HG03066 (cell line): ENCODE data around the gene HCST.
"Not testable (repeated sequence)": the region's sequence is repeated elsewhere in the genome, so short reads cannot be mapped to it uniquely, and the experiment has no call there.

Source experiments
- ATAC-seq: cut with Tn5 transposase; IDR thresholded peaks from one replicate; pipeline ENCODE4 v1.9.1; 2021; ENCODE audit warnings: low read depth; ENCODE audit not compliant: unreplicated experiment

HCST gene

DNA sequence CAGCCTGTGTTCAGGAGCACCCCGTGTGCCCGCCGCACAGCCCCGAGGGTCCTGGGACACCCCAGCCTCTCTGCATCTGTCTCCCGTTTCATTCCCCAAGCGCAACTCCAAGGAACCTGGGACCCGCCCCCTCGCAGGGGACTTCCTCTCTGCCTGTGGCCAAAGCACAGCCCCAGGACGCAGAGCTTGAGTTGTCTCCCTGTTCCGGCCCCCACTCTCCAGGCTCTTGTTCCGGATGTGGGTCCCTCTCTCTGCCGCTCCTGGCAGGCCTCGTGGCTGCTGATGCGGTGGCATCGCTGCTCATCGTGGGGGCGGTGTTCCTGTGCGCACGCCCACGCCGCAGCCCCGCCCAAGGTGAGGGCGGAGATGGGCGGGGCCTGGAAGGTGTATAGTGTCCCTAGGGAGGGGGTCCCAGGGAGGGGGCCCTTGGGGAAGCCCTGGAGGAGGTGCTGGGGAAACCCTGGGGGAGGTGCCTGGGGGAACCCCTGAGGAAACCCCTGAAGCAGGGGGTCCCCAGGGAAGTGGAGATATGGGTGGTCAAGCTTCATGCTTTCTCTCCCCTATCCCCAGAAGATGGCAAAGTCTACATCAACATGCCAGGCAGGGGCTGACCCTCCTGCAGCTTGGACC is 1.3 kb downstream of the HCST start:
- ATAC-seq = no peak

GRCh38 chr19:35904311-35905068 is 2.2 kb downstream of the HCST start:
- ATAC-seq = no peak

GRCh38 chr19:35905178-35905727 is 2.9 kb downstream of the HCST start:
- ATAC-seq = no peak

DNA sequence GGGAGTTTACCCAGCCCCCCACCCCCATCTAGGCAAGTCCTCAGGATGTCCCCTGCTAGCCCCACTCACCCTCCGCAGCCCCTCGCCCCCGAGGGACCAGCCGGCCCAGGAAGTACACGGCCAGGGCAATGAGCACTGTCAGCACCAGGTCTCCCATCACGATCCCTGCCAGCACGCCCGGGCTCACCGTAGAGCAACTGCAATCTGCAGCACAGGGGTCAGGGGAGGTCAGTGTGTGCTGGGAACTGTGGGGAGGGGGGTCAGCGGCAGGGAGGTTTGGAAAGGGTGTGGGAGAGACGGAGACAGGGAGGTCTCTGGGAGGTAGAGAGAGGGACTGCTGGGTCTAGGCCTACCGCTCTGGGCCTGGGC is 5.0 kb downstream of the HCST start:
- ATAC-seq = no peak

- no peak for ATAC-seq
Measured at GRCh38 chr19:35908010-35908441, 5.7 kb downstream of the HCST start, which contains the start of gene TYROBP. TYROBP (minus strand) TSS chr19:35908295; CDS start chr19:35908228, 67 bp downstream.

DNA sequence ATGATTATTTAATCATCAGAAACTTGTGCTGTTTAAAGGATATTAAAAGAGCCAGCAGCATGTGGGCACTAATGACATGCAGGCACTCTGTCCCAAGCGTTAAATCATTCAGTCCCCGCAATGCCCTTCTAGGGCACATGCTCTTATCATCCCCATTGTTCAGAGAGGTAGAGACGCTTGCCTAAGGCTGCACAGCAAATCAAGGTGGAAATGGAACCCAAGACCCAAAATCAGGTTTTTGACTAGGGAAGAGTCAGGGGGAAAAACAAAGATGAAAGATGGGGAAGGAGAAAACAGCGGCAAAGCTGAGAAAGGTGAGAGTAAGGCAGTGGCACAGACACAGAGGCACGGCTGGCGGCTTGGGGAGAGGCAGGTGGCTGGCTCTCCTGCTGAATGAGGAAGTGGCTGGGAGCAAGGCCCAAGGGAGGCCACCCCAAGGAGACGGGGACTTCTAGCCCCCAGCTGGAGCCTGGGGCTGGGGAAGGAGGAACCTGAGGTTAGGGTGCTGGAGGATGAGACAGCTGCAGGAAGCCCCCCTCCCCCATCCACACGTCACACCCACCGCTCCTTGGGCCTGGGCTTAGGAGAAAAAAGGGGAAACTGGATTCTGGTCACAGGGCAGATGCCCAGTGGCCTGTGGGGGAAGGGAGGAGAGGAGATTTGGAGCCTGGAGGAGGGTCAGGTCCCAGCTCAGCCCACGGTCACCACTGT is 6.8 kb downstream of the HCST start:
- no peak for ATAC-seq

- no peak for ATAC-seq
Measured at GRCh38 chr19:35909684-35910035, 7.3 kb downstream of the HCST start.

GRCh38 chr19:35910355-35910754 is 8.0 kb downstream of the HCST start:
- not testable (repeated sequence) for ATAC-seq

GRCh38 chr19:35911173-35911572 is 8.8 kb downstream of the HCST start:
- ATAC-seq = no peak

DNA sequence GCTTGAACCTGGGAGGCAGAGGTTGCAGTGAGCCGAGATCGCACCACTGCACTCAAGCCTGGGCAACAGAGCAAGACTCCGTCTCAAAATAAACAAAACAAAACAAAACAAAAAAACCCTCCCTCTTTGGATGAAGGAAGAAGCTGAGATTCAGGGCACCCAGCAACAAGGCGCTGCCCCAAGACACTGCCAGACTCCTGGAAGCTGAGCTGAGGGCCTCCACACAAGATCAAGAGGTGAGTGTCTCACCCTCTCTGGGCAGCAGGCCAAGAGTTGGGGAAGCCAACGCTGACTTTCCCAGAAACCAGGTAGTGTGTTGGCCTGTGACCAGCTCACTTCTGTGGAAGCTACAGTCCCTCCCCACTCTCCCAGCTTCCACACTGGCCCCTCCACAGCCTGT is 9.5 kb downstream of the HCST start:
- ATAC-seq = no peak

GRCh38 chr19:35913589-35913988 is 11.3 kb downstream of the HCST start:
- no peak for ATAC-seq

DNA sequence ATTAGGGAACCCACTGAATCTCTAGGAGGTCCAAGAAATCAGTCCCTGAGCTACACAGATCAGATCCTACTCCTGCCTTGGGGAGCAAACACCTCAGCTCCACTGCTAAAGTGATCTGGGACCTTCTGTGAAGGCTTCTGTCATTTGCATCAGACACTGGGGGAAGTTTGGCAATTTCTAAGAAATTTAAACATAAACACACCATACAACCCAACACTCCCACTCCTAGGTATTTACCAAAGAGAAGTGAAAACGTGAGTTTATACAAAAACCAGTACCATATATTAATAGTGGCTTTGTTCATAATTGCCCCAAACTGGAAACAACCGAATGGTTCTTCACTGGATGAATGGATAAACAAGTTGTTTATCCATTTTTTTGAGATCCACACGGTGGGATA is 13.1 kb downstream of the HCST start:
- no peak for ATAC-seq

- no peak for ATAC-seq
Measured at GRCh38 chr19:35919306-35919705, 17.0 kb downstream of the HCST start.

GRCh38 chr19:35921012-35921411 is 18.7 kb downstream of the HCST start:
- ATAC-seq = no peak

GRCh38 chr19:35925501-35925900 is 23.2 kb downstream of the HCST start:
- ATAC-seq = no peak

- no peak for ATAC-seq
Measured at GRCh38 chr19:35928507-35928906, 26.2 kb downstream of the HCST start.

- no peak for ATAC-seq
Measured at GRCh38 chr19:35929876-35930275, 27.5 kb downstream of the HCST start.

GRCh38 chr19:35931161-35931873 is 29.0 kb downstream of the HCST start:
- peak; percentile 88 for ATAC-seq

DNA sequence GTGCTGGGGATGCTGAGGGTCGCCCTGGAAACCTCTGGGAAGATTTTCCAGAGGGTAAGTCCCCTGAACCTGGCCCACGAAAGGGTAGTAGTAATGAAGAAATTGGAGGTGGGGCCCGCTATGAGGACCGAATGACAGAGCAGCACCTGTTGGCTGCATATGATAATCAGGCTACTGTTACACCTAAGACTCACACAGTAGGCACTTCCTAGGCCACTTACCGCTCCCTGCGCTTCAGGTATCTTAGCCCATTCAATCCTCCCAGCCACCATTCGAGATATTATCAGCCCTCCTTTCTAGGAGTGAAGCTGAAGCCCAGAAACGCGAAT is 29.5 kb downstream of the HCST start:
- ATAC-seq = no peak

GRCh38 chr19:35932291-35932936 is 30.1 kb downstream of the HCST start:
- no peak for ATAC-seq
